Prostate gland (tissue), 2 donors: ENCODE measurements around the gene C17orf78.
A peak's percentile ranks its signal among the peaks of the same experiment; 100 is the strongest.

Experiments used
- CTCF ChIP-seq, 4 experiments: fragments of 200-600 bp in 2 of 4; fragments of 450-650 bp in 2 of 4; sonication (generic) in 2 of 4; IDR thresholded peaks; 1 replicate in 3 of 4; 2 replicates in 1 of 4; pipeline ENCODE4 v1.5.1; 2016 to 2019; ENCODE audit warnings: antibody characterized with exemption in 4 of 4, mild to moderate bottlenecking in 2 of 4, moderate library complexity in 2 of 4
- POLR2A ChIP-seq: fragments of 450-650 bp; IDR thresholded peaks from one replicate; pipeline ENCODE4 v1.6.1; 2016; ENCODE audit warnings: antibody characterized with exemption, mild to moderate bottlenecking
- POLR2AphosphoS5 ChIP-seq: sonication (generic); formaldehyde crosslinking; IDR thresholded peaks from one replicate; pipeline ENCODE4 v1.6.1; 2017; ENCODE audit warnings: antibody characterized with exemption

GRCh38 chr17:37406635-37407461 lies 31.1 kb downstream of the C17orf78 start, which contains the start of the genes ACACA and TADA2A:
- TF ChIP-seq POLR2A = peak; percentile 58
- peak in 2 of 4 experiments; percentile 19 to 39 for TF ChIP-seq CTCF (IDR thresholded peaks at IDR 0.05)
- peak; percentile 37 for TF ChIP-seq POLR2AphosphoS5
